K562 (cell line): Measurements from ENCODE around the gene SLC2A4RG. TPM values are rescaled to one million over a fixed set of nuclear protein-coding genes. Genes with fewer than 3 reads are reported as not detected.

Experiments used
- ATAC-seq: fragments of 200-7000 bp; cut with Tn5 transposase; 3 replicates; pipeline ENCODE4 v1.9.1; 2020; ENCODE audit warnings: moderate library complexity
- BruUV-seq: library from RNA; stranded (reverse); fragments of 400-500 nt; replicated peaks from 2 replicates; lab custom pipeline; 2021; lab: Mats Ljungman, UMichigan
- CTCF ChIA-PET: fragments of 300-600 bp; formaldehyde crosslinking; extraction: SDS; loops from one replicate; lab custom pipeline; 2021; ENCODE audit warnings: low intra/inter-chr PET ratio; lab: Yijun Ruan, JAX
- POLR2A ChIA-PET: fragments of 300-600, 350-650 bp; sonication (Branson Sonifier 250); formaldehyde crosslinking; extraction: SDS; loops from one replicate; lab custom pipeline; 2021; ENCODE audit warnings: antibody characterized with exemption, inconsistent platforms; lab: Yijun Ruan, JAX
- DNase-seq, 4 experiments: peaks; one replicate each; pipeline versions ENCODE4 v3.0.0 to v3.0.0-alpha.2; 2011 to 2018; ENCODE audit warnings: low spot score in 3 of 4, mixed read lengths in 3 of 4; ENCODE audit errors: extremely low read depth in 1 of 4
- FAIRE-seq: peaks from 2 replicates; lab custom pipeline; 2011; peaks lifted over from hg19 to GRCh38; lab: Jason Lieb, UNC
- H2AFZ ChIP-seq: 2 replicates; pipeline ENCODE4 v1.6.0; 2011; ENCODE audit warnings: low read depth, low read length, control low read depth, inconsistent platforms
- H3K27ac ChIP-seq: fragments of 200-600 bp; 3 replicates; pipeline ENCODE4 v1.8.0; 2011; ENCODE audit warnings: low read depth, mild to moderate bottlenecking, control low read depth, inconsistent platforms, low read length, moderate library complexity, mixed read lengths; ENCODE audit errors: extremely low read depth
- H3K27me3 ChIP-seq, 2 experiments: fragments of 300-600 bp in 1 of 2; 2 replicates in 1 of 2; 3 replicates in 1 of 2; pipeline versions ENCODE4 v1.6.0 to v1.8.0; 2011; ENCODE audit warnings: inconsistent platforms in 2 of 2, low read length in 2 of 2, mild to moderate bottlenecking in 1 of 2, mixed read lengths in 1 of 2, moderate library complexity in 1 of 2; ENCODE audit not compliant: control insufficient read depth in 2 of 2, insufficient read depth in 2 of 2
- H3K36me3 ChIP-seq: fragments of 300-600 bp; 3 replicates; pipeline ENCODE4 v1.8.0; 2011; ENCODE audit warnings: mild to moderate bottlenecking, low read length, inconsistent platforms; ENCODE audit not compliant: control insufficient read depth, insufficient read depth
- H3K4me1 ChIP-seq, 2 experiments: fragments of 200-600 bp in 1 of 2; replicated peaks in 1 of 2; 2 replicates in 1 of 2; 3 replicates in 1 of 2; pipeline versions ENCODE4 v1.5.1 to v1.8.0; 2011; ENCODE audit warnings: inconsistent platforms in 2 of 2, low read length in 2 of 2, mild to moderate bottlenecking in 1 of 2, mixed read lengths in 1 of 2, moderate library complexity in 1 of 2; ENCODE audit not compliant: control insufficient read depth in 2 of 2, insufficient read depth in 2 of 2
- H3K4me2 ChIP-seq: 2 replicates; pipeline ENCODE4 v1.6.1; 2011; ENCODE audit warnings: low read length, control low read depth, inconsistent platforms, mixed read lengths; ENCODE audit not compliant: insufficient read depth
- H3K4me3 ChIP-seq: fragments of 200-600 bp; sonication (generic), shearing (Covaris generic); 2 replicates; pipeline ENCODE4 v1.5.1; 2016; ENCODE audit warnings: control low read depth, inconsistent platforms
- H3K79me2 ChIP-seq: fragments of 200-600 bp; 3 replicates; pipeline ENCODE4 v1.8.0; 2011; ENCODE audit warnings: low read length, inconsistent platforms; ENCODE audit not compliant: control insufficient read depth, insufficient read depth
- H3K9ac ChIP-seq, 2 experiments: 2 replicates each; pipeline versions ENCODE4 v1.6.0 to v1.6.1; 2011; ENCODE audit warnings: low read depth in 2 of 2, low read length in 2 of 2, control low read depth in 1 of 2, inconsistent platforms in 1 of 2, mild to moderate bottlenecking in 1 of 2, mixed read lengths in 1 of 2; ENCODE audit not compliant: insufficient read depth in 1 of 2
- H3K9me1 ChIP-seq: one replicate; pipeline ENCODE4 v1.6.0; 2011; ENCODE audit warnings: inconsistent platforms, mild to moderate bottlenecking, low read length, moderate library complexity; ENCODE audit not compliant: control insufficient read depth, insufficient read depth
- H3K9me3 ChIP-seq: replicated peaks from 2 replicates; pipeline ENCODE4 v1.5.1; 2011; ENCODE audit warnings: low read depth, low read length, inconsistent platforms; ENCODE audit not compliant: control insufficient read depth, insufficient read depth
- H4K20me1 ChIP-seq: replicated peaks from 2 replicates; pipeline ENCODE4 v1.6.1; 2011; ENCODE audit warnings: low read length, inconsistent platforms, mixed read lengths; ENCODE audit not compliant: control insufficient read depth, insufficient read depth
- ADNP ChIP-seq: fragments of 200-800 bp; sonication (Bioruptor generic); IDR thresholded peaks from 2 replicates; pipeline ENCODE4 v1.6.1; 2016; ENCODE audit warnings: missing genetic modification characterization, missing compliant biosample characterization
- BRD4 ChIP-seq: fragments of 200-600 bp; sonication (generic); IDR thresholded peaks from 2 replicates; pipeline ENCODE4 v1.6.1; 2017; ENCODE audit warnings: inconsistent platforms
- NONO ChIP-seq, 2 experiments: fragments of 200-400 bp in 1 of 2; fragments of 450-650 bp in 1 of 2; formaldehyde crosslinking in 1 of 2; IDR thresholded peaks; 2 replicates each; pipeline ENCODE4 v1.6.1; 2017; ENCODE audit warnings: low read depth in 2 of 2, mild to moderate bottlenecking in 2 of 2, moderate library complexity in 2 of 2, low read length in 1 of 2
- RBM34 ChIP-seq: fragments of 200-400 bp; formaldehyde crosslinking; IDR thresholded peaks from 2 replicates; pipeline ENCODE4 v1.6.1; 2018; ENCODE audit warnings: low read length, borderline replicate concordance; ENCODE audit not compliant: insufficient read depth
- RNF2 ChIP-seq: sonication (generic); IDR thresholded peaks from 2 replicates; pipeline ENCODE4 v1.6.1; 2016
- SIN3A ChIP-seq, 2 experiments: fragments of 150-350 bp in 1 of 2; IDR thresholded peaks; 2 replicates each; pipeline ENCODE4 v1.6.1; 2011 to 2016; ENCODE audit warnings: borderline replicate concordance in 2 of 2, low read depth in 2 of 2, low read length in 2 of 2, mild to moderate bottlenecking in 2 of 2, moderate library complexity in 2 of 2; ENCODE audit not compliant: control insufficient read depth in 1 of 2
- ZBTB5 ChIP-seq: fragments of 450-650 bp; IDR thresholded peaks from 2 replicates; pipeline ENCODE4 v1.6.1; 2017; ENCODE audit warnings: antibody characterized with exemption
- ZNF449 ChIP-seq: fragments of 250-450 bp; sonication (Bioruptor Pico); IDR thresholded peaks from 2 replicates; pipeline ENCODE4 v1.8.0; 2022; ENCODE audit warnings: moderate library complexity, mild to moderate bottlenecking, inconsistent platforms
- WGBS: fragments of 100-300 bp; shearing (Covaris generic); methylation state at CpG from one replicate; pipeline ENCODE4 v1.1.6; 2016; ENCODE audit warnings: low coverage, mixed read lengths; ENCODE audit not compliant: insufficient coverage; ENCODE audit errors: missing lambda C conversion rate; 5-methylcytosine and 5-hydroxymethylcytosine counted together
- in situ Hi-C: fragments of 300-500 bp; cut with MboI; formaldehyde crosslinking; loops from 4 replicates; pipeline ENCODE4 v1.15.0; 2018; ENCODE audit warnings: inconsistent platforms, mixed read lengths
- intact Hi-C: fragments of 100-400 bp; cut with micrococcal nuclease; formaldehyde crosslinking; loops from 2 replicates; pipeline ENCODE4 v1.14.2; 2022
- polyA plus RNA-seq, 8 experiments: library from polyadenylated mRNA; depleted of rRNA in 4 of 8; stranded (reverse) in 5 of 8; unstranded in 3 of 8; fragments of >200 nt; fragmentation: Nextera tagmentation in 2 of 8; fragmentation: Illumina TruSeq in 1 of 8; extraction: Ambion mirVana in 2 of 8; extraction: Trizol in 1 of 8; gene quantifications; 2 replicates each; pipeline versions ENCODE4 v1.2.1 to v1.2.3, GENCODE V29; 2011 to 2014; ENCODE audit warnings: inconsistent platforms in 1 of 8, missing spikeins in 1 of 8
- total RNA-seq, 7 experiments: library from RNA; depleted of rRNA in 6 of 7; stranded (reverse); fragments of >200 nt in 6 of 7; fragmentation: Illumina TruSeq in 2 of 7; extraction: Trizol in 2 of 7; gene quantifications; 2 replicates each; pipeline versions ENCODE4 v1.2.1 to v1.2.3, GENCODE V29; 2011 to 2021; ENCODE audit warnings: low replicate concordance in 1 of 7

The SLC2A4RG gene
- total and polyA plus RNA-seq, 9 of the 15 experiments (the other 6 are each of a cell fraction or from before 2014, with no cell fraction given): 0.34 to 97.3 (median 26.5) TPM

- intact Hi-C loops: no loop called here
- H3K79me2 ChIP-seq: no peaks in the 10 kb centered on the region
- H4K20me1 ChIP-seq: no peaks in the 10 kb centered on the region
- H3K9me3 ChIP-seq: no peaks in the 10 kb centered on the region
- BruUV-seq: no TSS peak
- H3K36me3 ChIP-seq: peaks cover 2% of the 10 kb centered on the region; the same call in 1 of the 3 replicates
- CTCF ChIA-PET: no interaction called here
- no peak overlapping the region for H3K4me2 ChIP-seq
- H3K27me3 ChIP-seq: no peaks in the 10 kb centered on the region
- no peak overlapping the region for H3K4me3 ChIP-seq
- H3K4me1 ChIP-seq: peaks cover 9 to 72% of the 10 kb centered on the region in 2 experiments
- peak overlapping the region in 1 of 2 experiments; percentile 51; a peak in 2 of 4 replicates for H3K9ac ChIP-seq
- ATAC-seq (no peak), FAIRE-seq (no peak), DNase-seq (no peak)
- H3K27ac ChIP-seq: no peak overlapping the region
- H3K9me1 ChIP-seq: no peaks in the 10 kb centered on the region
- TF ChIP-seq ADNP (no peak), RBM34 (no peak), ZNF449 (no peak), SIN3A (IDR thresholded peaks at IDR 0.05; ENCODE audit: borderline replicate concordance in 2 of 2, control insufficient read depth in 1 of 2, low read depth in 2 of 2, low read length in 2 of 2) (no peak), RNF2 (no peak), BRD4 (no peak), ZBTB5 (no peak), NONO (IDR thresholded peaks at IDR 0.05; ENCODE audit: low read depth in 2 of 2, low read length in 1 of 2) (no peak)
- no peak overlapping the region for H2AFZ ChIP-seq
- POLR2A ChIA-PET: no interaction called here
- in situ Hi-C loops: no loop called here
- 75% methylated on average over 11 of the region's 11 CpGs for WGBS
These were observed 9.3 kb downstream of the SLC2A4RG start for GRCh38 chr20:63748934-63749270.
